Left kidney (tissue), 2 donors: ENCODE data around the gene C10orf62. TPM values are rescaled to one million over a fixed set of nuclear protein-coding genes. Genes with fewer than 3 reads are reported as not detected.
A peak's percentile ranks its signal among the peaks of the same experiment; 100 is the strongest.

Experiments
- DNase-seq: peaks from one replicate; pipeline ENCODE4 v3.0.0-alpha.2; 2013
- polyA plus RNA-seq: library from polyadenylated mRNA; unstranded; fragments of 120-200 nt; gene quantifications from one replicate; pipeline ENCODE4 v1.2.1, GENCODE V29; 2013; ENCODE audit not compliant: insufficient read length

Gene C10orf62
- polyA plus RNA-seq, 1 donor, result 1.1 TPM

GRCh38 chr10:97584798-97585438 lies 4.6 kb upstream of the C10orf62 start:
- no peak for DNase-seq

DNA sequence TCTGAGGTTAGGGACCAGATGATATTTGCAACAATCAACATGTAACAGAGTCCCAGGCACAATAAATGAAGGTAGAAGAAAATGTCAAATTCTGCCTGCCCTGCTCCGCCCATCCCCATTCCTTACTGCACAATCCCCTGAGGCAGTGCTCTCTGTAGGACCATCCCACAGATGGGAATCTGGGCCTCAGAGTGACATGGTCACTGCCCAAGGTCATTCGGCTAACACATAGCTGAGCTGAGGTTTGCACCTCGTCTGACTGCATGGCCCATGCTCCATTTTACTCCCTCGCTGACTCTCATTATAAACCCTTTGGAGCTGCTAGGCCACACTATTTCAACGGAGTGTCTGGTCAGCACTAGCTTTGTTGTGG lies 4.1 kb upstream of the C10orf62 start:
- no peak for DNase-seq

GRCh38 chr10:97587183-97587582 lies 2.3 kb upstream of the C10orf62 start:
- no peak for DNase-seq

GRCh38 chr10:97590082-97590747 lies 694 bp downstream of the C10orf62 start:
- DNase-seq, result no peak

DNA sequence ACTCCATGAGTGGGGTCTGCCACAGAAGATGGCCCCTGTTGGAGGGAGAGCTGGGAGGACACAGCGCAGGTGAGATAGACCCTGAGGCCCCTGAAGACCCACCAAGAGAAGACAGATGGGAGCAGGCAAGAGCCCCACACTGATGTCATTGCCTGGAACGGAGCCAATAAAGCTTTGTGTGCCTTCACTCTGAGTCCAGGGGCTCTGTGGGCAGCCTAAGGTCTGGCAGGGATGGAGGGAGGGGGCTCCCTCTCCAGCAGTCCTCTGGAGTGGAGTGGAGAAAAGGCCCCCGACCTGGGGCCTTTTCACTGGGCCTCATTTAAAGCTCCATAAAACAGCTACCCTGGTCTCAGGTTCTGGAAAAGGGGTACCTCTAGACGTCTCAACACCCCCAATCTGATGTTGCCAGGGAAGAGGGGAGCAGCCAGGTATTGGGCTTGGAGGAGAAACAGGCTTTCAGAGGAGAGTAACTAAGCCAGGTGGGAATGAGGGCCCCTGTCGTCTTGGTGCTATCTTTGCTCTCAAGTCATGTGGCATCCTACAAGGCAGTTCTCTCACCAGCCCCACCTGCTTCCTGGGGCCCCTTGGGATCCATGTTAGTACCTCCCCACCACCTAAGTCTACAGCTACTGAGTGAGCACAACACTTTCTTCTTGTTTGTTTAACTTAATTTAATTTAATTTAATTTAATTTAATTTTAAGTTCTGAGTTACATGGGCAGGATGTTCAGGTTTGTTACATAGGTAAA lies 1.4 kb downstream of the C10orf62 start:
- no peak for DNase-seq

DNA sequence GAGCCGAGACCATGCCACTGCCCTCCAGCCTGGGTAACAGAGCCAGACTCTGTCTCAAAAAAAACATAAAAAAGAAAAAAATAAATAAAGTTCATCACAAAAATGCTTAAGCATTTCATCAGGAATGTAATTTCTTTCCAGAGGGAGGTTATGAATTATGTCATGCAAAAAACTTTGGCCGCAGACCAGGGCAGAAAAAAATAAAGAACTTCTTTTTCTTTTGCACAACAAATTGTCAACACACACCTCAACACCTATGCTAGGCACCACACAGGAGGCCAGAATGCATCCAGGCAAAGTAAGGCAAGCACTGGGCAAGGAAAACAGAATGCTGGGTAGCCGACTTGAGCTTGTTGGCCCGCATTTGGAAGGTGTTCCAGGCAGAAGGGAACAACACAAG lies 3.9 kb downstream of the C10orf62 start:
- DNase-seq, result no peak

GRCh38 chr10:97596101-97597082 lies 6.9 kb downstream of the C10orf62 start:
- no peak for DNase-seq

DNA sequence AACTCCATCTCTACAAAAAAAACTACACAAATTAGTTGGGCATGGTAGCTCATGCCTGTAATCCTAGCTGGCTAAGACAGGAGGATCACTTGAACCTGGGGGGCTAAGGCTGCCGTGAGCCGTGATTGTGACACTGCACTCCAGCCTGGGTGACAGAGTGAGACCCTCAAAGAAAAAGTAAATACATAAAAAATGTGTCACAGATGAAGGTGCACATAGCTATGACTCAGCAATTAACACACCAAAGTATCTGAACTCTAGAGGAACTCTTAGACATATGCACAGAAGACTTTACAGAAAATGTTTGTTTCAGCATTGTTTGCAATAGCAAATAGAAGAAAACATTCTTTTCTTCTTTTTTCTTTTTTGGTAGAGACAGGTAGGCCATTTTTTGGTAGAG lies 8.3 kb downstream of the C10orf62 start:
- no peak for DNase-seq

GRCh38 chr10:97598407-97599271 lies 9.1 kb downstream of the C10orf62 start:
- no peak for DNase-seq

- no peak for DNase-seq
Measured at GRCh38 chr10:97599272-97599619, 9.7 kb downstream of the C10orf62 start.

GRCh38 chr10:97600616-97601015 lies 11.1 kb downstream of the C10orf62 start:
- no peak for DNase-seq

- DNase-seq, result no peak
Measured at GRCh38 chr10:97601268-97602215, 12.0 kb downstream of the C10orf62 start.

DNA sequence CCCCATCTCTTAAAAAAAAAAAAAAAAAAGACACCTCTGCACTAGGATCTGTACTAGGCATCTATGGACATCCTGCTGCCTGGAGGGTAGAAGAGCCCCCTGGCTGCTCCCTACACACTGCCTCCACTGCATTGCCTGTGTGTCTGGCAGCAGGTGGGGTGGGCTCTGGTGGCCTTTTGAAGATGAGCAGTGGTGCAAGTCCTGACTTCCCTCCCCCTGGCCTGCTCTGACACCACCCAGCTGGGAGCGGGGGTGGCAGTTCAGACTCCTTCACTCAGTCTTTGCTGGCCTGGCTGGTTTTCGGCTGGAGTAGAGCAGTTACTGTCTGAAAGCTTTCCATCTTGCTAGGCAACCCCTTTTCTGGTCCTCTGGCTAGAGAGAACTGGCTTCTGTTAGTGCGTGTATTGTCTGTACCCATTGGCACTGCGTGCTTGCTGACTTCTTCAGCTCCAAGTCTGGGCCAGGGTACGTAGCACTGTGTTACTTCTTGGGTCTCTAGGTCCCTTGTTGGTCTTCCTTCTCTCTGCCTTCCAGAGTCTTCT lies 17.6 kb downstream of the C10orf62 start:
- DNase-seq, result no peak

DNA sequence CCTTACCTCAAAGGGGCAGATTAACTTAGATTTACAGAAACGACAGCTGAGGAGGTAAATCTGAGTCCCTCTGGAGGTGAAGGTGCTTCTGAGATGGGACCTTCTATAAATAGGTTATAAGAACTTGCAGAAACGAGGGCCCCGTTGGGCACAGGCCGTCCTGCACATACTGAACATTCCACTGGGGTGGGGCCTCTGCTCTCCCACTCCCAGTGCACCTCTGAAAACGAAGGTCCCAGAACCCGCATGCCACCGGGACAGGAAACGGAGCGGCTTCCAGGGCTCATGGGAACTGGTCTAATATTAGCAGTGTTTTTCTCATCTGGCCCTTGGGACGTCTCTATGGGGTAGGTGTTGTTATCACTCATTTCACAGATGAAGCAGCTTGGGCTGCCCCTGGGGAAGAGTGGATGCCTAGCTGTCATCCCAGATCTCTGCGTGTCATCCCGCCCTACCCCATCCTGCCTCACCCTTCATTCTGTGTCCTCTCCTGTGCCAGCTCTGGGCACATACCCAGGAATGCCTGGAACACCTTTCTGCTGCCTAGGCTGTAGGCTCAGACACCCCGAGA lies 19.6 kb downstream of the C10orf62 start:
- no peak for DNase-seq

DNA sequence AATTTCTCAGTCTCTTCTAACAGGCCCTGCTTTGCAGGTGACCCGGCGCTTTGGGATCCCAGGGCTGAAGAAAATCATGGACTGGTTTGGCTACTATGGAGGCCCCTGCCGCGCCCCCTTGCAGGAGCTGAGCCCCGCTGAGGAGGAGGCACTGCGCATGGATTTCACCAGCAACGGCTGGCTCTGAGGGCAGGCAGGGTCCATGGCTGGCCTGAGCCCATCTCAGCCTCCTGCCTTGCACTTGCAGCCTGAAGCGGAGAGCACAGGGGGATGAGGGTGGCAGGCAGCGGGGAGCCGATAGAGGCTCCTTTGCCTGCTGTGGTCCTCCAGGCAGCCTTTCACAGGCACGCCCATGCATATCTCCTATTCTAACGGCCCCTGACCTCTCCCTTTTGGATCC lies 22.0 kb downstream of the C10orf62 start:
- DNase-seq, result no peak

DNA sequence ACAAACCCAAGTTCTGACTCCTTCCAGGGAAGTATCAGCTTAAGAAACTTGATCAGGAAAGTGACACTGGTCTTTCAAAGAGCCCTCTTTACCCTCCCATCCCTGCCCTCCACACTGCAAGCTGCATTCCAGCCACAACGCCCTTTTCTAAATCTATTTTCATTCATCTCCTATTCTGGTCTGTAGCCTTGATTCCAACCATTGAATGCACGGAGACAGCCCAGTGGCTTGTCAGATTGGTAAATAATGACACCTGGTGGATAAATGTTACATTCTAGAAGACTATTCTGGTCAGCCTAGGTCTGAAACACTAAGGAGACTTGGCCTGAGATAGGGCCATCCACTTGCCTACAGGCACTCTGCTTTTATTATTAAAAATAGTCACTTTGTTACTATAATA lies 22.9 kb downstream of the C10orf62 start:
- DNase-seq, result peak; percentile 47

DNA sequence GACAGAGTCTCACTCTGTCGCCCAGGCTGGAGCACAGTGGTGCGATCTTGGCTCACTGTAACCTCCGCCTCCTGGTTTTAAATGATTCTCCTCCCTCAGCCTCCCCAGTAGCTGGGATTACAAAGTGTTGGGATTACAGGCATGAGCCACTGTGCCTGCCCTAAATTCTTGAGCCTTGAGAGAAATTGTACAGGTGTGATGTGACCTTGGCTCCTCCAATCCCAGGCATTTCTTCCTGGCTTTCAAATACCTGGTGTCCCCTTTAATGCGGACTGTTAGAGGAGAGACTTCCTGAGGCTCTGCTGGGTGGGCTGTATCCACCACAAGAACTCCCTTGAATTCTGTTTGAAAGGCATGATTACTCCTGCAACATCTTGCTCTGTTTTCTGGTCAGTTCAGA lies 28.8 kb downstream of the C10orf62 start:
- no peak for DNase-seq

- DNase-seq, result no peak
Measured at GRCh38 chr10:97618733-97619132, 29.2 kb downstream of the C10orf62 start.

DNA sequence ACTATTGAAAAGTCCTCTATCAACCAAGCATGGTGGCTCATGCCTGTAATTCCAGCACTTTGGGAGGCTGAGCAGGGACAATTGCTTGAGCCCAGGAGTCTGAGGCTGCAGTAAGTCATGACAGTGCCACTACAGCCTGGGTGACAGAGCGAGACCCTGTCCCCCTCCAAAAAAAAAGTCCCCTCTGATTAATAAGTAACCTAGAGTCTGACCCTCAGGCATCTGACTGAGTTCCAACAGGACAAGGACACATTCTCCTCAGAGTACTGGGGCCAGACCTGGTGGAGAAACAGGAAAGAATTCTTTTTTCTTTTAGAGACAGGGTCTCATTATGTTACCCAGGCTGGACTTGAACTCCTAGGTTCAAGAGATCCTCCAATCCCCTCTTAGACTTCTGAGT lies 33.8 kb downstream of the C10orf62 start:
- DNase-seq, result peak; percentile 26
